Stimulated activated CD4-positive, alpha-beta T cell treated with anti-CD3 and anti-CD28 coated beads, Interleukin-1b, Interleukin-23, amount 100 ng/mL, for 4 hours (primary cell): ENCODE measurements around the gene RCOR2.
A peak's percentile ranks its signal among the peaks of the same experiment; 100 is the strongest.

Source experiments
- DNase-seq, 2 donors: peaks; one replicate each; pipeline ENCODE4 v3.0.0-alpha.2; 2020; ENCODE audit warnings: low read depth in 2 of 2

The RCOR2 gene

GRCh38 chr11:63922673-63923192 is 5.8 kb upstream of the RCOR2 start:
- DNase-seq = no peak

GRCh38 chr11:63920939-63921417 is 4.0 kb upstream of the RCOR2 start:
- DNase-seq = peak in 1 of 2 donors; percentile 35

GRCh38 chr11:63920126-63920938 is 3.4 kb upstream of the RCOR2 start:
- no peak for DNase-seq

- DNase-seq = no peak
Observed at GRCh38 chr11:63919267-63920125, 2.5 kb upstream of the RCOR2 start.

GRCh38 chr11:63918507-63919191 is 1.7 kb upstream of the RCOR2 start:
- no peak for DNase-seq

- no peak for DNase-seq
Observed at GRCh38 chr11:63917692-63918506, 935 bp upstream of the RCOR2 start.

GRCh38 chr11:63915961-63916836 is 765 bp downstream of the RCOR2 start:
- no peak for DNase-seq

GRCh38 chr11:63914896-63915691 is 1.9 kb downstream of the RCOR2 start:
- no peak for DNase-seq

- no peak for DNase-seq
Observed at GRCh38 chr11:63913866-63914830, 2.8 kb downstream of the RCOR2 start.

GRCh38 chr11:63912678-63913077 is 4.3 kb downstream of the RCOR2 start:
- DNase-seq = no peak

- no peak for DNase-seq
Observed at GRCh38 chr11:63911876-63912275, 5.1 kb downstream of the RCOR2 start.

- DNase-seq = no peak
Observed at GRCh38 chr11:63911440-63911839, 5.5 kb downstream of the RCOR2 start.

GRCh38 chr11:63910675-63911074 is 6.3 kb downstream of the RCOR2 start:
- DNase-seq = no peak

- DNase-seq = no peak
Observed at GRCh38 chr11:63909591-63910506, 7.1 kb downstream of the RCOR2 start.

- DNase-seq = no peak
Observed at GRCh38 chr11:63908631-63909401, 8.1 kb downstream of the RCOR2 start.
